ENCODE data around the gene NOS3.

DNA sequence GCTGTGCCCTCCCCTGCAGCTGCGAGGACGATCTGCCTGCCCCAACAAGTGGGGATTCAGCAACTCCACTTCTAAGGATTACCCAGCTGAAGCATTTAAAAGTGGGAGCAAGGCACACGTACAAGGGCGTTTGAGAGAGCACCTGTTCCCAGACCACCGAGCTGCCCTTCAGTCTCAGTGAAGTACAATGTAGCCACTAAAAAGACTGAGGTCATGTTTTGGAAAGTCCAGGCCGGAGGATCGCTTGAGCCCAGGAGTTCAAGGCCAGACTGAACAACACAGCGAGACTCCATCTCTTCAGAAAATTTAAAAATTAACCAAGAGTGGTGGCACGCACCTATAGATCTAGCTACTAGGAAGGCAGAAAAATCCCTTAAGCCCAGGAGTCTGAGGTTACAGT lies 14.7 kb downstream of the NOS3 start:
- no peak for TF ChIP-seq POLR2A (IDR thresholded peaks at IDR 0.05)
- TF ChIP-seq, protein P1, sequence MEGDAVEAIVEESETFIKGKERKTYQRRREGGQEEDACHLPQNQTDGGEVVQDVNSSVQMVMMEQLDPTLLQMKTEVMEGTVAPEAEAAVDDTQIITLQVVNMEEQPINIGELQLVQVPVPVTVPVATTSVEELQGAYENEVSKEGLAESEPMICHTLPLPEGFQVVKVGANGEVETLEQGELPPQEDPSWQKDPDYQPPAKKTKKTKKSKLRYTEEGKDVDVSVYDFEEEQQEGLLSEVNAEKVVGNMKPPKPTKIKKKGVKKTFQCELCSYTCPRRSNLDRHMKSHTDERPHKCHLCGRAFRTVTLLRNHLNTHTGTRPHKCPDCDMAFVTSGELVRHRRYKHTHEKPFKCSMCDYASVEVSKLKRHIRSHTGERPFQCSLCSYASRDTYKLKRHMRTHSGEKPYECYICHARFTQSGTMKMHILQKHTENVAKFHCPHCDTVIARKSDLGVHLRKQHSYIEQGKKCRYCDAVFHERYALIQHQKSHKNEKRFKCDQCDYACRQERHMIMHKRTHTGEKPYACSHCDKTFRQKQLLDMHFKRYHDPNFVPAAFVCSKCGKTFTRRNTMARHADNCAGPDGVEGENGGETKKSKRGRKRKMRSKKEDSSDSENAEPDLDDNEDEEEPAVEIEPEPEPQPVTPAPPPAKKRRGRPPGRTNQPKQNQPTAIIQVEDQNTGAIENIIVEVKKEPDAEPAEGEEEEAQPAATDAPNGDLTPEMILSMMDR (IDR thresholded peaks at IDR 0.05) = no peak

Measured in uterus (tissue), 2 donors.